Measurements from ENCODE around the gene CENPU.
"Not testable (repeated sequence)": the region's sequence is repeated elsewhere in the genome, so short reads cannot be mapped to it uniquely, and the experiment has no call there.

GRCh38 chr4:184657820-184658219 lies 76.1 kb downstream of the CENPU start:
- TF ChIP-seq POLR2A (IDR thresholded peaks at IDR 0.05); POLR2AphosphoS5 (IDR thresholded peaks at IDR 0.05); CTCF (IDR thresholded peaks at IDR 0.05 in 8 of 11, conservative IDR thresholded peaks at IDR 0.05 in 3 of 11): not testable (repeated sequence)
